HFFc6 (cell line): ENCODE measurements around the gene NRN1. TPM values are rescaled to one million over a fixed set of nuclear protein-coding genes. Genes with fewer than 3 reads are reported as not detected.
A peak's percentile ranks its signal among the peaks of the same experiment; 100 is the strongest.

ENCODE experiments used
- DNase-seq: peaks from one replicate; pipeline ENCODE4 v3.0.0-alpha.2; 2018
- H3K27ac Mint-ChIP-seq: 2 replicates; pipeline ENCODE4 v1.8.0; 2020; ENCODE audit warnings: mild to moderate bottlenecking, mixed read lengths
- H3K27me3 Mint-ChIP-seq: 2 replicates; pipeline ENCODE4 v1.8.0; 2021; ENCODE audit warnings: mild to moderate bottlenecking, moderate library complexity, mixed read lengths; ENCODE audit not compliant: insufficient read depth
- H3K36me3 Mint-ChIP-seq: 2 replicates; pipeline ENCODE4 v1.8.0; 2021; ENCODE audit warnings: low read depth, mixed read lengths
- H3K4me1 Mint-ChIP-seq: 2 replicates; pipeline ENCODE4 v1.8.0; 2020; ENCODE audit warnings: low read depth, mixed read lengths
- H3K4me3 Mint-ChIP-seq: 2 replicates; pipeline ENCODE4 v1.8.0; 2020; ENCODE audit warnings: mild to moderate bottlenecking, moderate library complexity, mixed read lengths
- H3K9me3 Mint-ChIP-seq: 2 replicates; pipeline ENCODE4 v1.8.0; 2020; ENCODE audit warnings: mild to moderate bottlenecking, mixed read lengths
- total RNA-seq, 6 experiments: library from RNA; stranded (reverse); fragmentation: NEBNext Ultra II Directional; extraction: Animal tissue kit (Norgen Biotek cat#: 25700); gene quantifications; 2 replicates in 1 of 6; 3 replicates in 5 of 6; pipeline ENCODE4 v1.2.3, GENCODE V29; 2021
- TF ChIP-seq, protein P1 (sequence below): fragments of 200-600 bp; sonication (generic); IDR thresholded peaks from 2 replicates; pipeline ENCODE4 v1.5.0; 2021; ENCODE audit warnings: antibody characterized with exemption, mild to moderate bottlenecking

NRN1 gene
- total RNA-seq, 6 experiments from 2014 or later, result not detected

DNA sequence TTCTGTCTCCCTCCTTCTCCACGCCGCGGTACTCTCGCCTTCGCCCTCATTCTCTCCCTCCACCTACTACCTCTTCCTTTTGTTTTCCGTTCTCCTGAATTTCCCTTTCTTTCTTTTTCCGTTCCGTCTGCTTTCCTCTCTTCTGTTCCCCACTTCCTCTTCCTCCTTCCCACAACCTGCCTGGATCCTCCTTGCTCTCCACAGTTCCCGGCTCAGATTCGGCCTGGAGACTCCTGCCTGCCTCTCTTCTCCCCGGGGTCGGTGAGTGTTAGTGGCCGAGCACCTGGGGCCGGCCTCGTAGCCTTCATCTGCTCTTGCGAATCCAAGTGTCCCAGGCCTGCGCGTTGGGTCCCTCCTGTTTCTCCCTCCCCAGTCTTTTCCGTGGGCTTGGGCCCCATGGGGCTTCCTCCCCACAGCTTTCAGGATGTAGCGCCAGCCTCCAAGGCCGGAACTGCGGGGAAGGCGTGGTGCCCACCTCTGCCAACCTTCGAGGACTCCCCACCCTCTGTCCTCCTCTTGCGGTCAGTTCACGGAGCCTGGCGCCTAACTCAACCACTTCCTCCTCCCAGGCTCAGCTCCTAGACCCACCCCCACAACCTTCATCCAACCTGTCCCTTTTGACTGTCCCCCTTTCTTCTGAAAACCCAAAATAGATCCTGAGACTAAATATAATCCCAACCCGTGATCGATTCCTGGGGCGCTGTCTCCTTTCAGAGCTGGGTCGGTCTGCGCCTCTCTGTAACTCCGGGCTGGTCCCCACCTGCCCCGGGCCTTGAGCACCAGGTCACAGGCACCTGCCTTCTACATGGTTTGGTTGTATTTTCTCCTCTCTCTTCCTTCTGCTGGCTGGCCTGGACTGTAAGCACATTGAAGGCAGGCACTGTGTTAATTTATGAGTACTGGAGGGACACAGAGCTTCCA is 6.8 kb downstream of the NRN1 start:
- TF ChIP-seq, protein P1, sequence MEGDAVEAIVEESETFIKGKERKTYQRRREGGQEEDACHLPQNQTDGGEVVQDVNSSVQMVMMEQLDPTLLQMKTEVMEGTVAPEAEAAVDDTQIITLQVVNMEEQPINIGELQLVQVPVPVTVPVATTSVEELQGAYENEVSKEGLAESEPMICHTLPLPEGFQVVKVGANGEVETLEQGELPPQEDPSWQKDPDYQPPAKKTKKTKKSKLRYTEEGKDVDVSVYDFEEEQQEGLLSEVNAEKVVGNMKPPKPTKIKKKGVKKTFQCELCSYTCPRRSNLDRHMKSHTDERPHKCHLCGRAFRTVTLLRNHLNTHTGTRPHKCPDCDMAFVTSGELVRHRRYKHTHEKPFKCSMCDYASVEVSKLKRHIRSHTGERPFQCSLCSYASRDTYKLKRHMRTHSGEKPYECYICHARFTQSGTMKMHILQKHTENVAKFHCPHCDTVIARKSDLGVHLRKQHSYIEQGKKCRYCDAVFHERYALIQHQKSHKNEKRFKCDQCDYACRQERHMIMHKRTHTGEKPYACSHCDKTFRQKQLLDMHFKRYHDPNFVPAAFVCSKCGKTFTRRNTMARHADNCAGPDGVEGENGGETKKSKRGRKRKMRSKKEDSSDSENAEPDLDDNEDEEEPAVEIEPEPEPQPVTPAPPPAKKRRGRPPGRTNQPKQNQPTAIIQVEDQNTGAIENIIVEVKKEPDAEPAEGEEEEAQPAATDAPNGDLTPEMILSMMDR, result no peak
- Mint-ChIP-seq H3K9me3 (peaks cover 14% of the 10 kb centered on the region), H3K36me3 (peaks cover 9% of the 10 kb centered on the region), H3K4me1 (peaks cover 28% of the 10 kb centered on the region), H3K4me3 (no peak overlapping the region; the same call in 1 of the 2 replicates), H3K27me3 (peaks cover 42% of the 10 kb centered on the region), H3K27ac (no peak overlapping the region)
- DNase-seq, result no peak

DNA sequence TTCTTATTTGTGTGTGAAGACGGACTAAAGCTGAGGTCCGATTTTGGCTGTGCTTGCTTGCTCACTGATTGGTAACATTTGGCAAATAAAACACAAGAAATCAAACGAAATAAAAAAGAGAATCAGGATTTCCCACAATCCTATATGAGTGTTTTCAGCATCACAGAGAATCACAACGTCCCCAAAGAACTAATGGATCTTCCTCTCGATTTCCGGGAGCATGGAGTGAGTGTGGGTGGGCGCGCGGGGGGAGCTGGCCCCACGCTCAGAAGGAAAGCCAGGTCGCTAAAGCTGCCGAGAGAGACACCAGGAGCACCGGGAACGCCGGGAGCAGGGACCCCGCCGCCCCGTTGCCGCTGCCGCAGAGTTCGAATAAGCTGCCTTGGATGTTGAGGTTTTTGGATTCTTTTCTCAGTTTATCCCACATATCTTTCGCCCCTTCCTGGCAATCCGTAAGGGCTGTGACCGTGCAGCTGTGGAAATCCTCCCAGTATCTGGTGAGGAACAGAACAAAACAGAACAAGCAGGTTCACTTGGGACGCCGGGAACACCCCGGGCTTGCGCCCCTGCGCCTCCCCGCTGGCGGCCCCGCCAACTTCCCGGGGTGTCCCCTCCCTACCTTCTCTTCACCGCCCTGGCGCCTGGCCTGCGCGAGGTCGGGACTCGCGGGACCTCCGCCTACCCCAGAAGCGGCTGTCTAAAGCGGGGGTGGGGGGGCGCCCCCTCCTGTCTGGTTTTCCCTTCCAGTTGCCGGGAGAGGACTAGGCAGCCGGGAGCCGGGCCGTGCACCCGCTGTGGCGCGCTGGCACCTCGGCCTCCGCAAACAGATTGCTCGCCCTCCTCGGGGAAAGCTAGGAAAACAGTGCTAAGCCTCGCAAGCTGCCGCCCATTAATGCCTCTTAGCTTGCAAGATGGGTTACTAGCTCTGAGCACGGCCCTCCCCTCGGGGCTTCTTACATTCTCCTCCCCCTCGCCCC is 7.7 kb downstream of the NRN1 start:
- no peak for DNase-seq
- Mint-ChIP-seq H3K4me3 (peak overlapping the region; percentile 72), H3K36me3 (peaks cover 2% of the 10 kb centered on the region), H3K27ac (no peak overlapping the region), H3K4me1 (peaks cover 28% of the 10 kb centered on the region), H3K9me3 (peaks cover 5% of the 10 kb centered on the region), H3K27me3 (peaks cover 41% of the 10 kb centered on the region)
- TF ChIP-seq, protein P1, result peak; percentile 29; the same call in 1 of the 2 replicates

- peaks cover 39% of the 10 kb centered on the region for H3K27me3 Mint-ChIP-seq
- no peak overlapping the region for H3K27ac Mint-ChIP-seq
- TF ChIP-seq, protein P1, result no peak
- H3K4me3 Mint-ChIP-seq, result no peak overlapping the region
- DNase-seq, result no peak
- H3K36me3 Mint-ChIP-seq, result no peaks in the 10 kb centered on the region; the same call in 1 of the 2 replicates
- peaks cover 28% of the 10 kb centered on the region for H3K4me1 Mint-ChIP-seq
- peaks cover 3% of the 10 kb centered on the region; the same call in 1 of the 2 replicates for H3K9me3 Mint-ChIP-seq
These were observed 8.5 kb downstream of the NRN1 start for GRCh38 chr6:5998236-5998635.

GRCh38 chr6:5997420-5997987 is 9.2 kb downstream of the NRN1 start:
- peaks cover 28% of the 10 kb centered on the region for H3K4me1 Mint-ChIP-seq
- peaks cover 3% of the 10 kb centered on the region; the same call in 1 of the 2 replicates for H3K9me3 Mint-ChIP-seq
- TF ChIP-seq, protein P1, result no peak
- peaks cover 39% of the 10 kb centered on the region for H3K27me3 Mint-ChIP-seq
- H3K36me3 Mint-ChIP-seq, result no peaks in the 10 kb centered on the region; the same call in 1 of the 2 replicates
- H3K27ac Mint-ChIP-seq, result no peak overlapping the region
- peak overlapping the region; percentile 97 for H3K4me3 Mint-ChIP-seq
- no peak for DNase-seq
